HEK293 (cell line): ENCODE data around the gene KIF23.

ENCODE experiments used
- OSR2 ChIP-seq: fragments of 450-650 bp; formaldehyde crosslinking; IDR thresholded peaks from 2 replicates; pipeline ENCODE4 v1.5.1; 2016; ENCODE audit warnings: missing biosample characterization, missing genetic modification characterization
- YY1 ChIP-seq: fragments of 450-650 bp; formaldehyde crosslinking; IDR thresholded peaks from 2 replicates; pipeline ENCODE4 v1.5.1; 2018; ENCODE audit warnings: missing biosample characterization, missing genetic modification characterization
- ZBTB8A ChIP-seq: fragments of 450-650 bp; formaldehyde crosslinking; IDR thresholded peaks from 2 replicates; pipeline ENCODE4 v1.5.1; 2016; ENCODE audit warnings: missing biosample characterization, missing genetic modification characterization
- ZNF169 ChIP-seq: fragments of 450-650 bp; formaldehyde crosslinking; IDR thresholded peaks from 2 replicates; pipeline ENCODE4 v1.5.1; 2016; ENCODE audit warnings: missing biosample characterization, missing genetic modification characterization
- ZNF335 ChIP-seq: fragments of 450-650 bp; formaldehyde crosslinking; conservative IDR thresholded peaks from 2 replicates; pipeline ENCODE4 v1.5.1; 2016; ENCODE audit warnings: missing biosample characterization, missing genetic modification characterization
- ZNF555 ChIP-seq: fragments of 450-650 bp; formaldehyde crosslinking; conservative IDR thresholded peaks from 2 replicates; pipeline ENCODE4 v1.5.1; 2017; ENCODE audit warnings: missing biosample characterization, mild to moderate bottlenecking, missing genetic modification characterization, inconsistent platforms
- ZNF658 ChIP-seq: fragments of 450-650 bp; formaldehyde crosslinking; IDR thresholded peaks from 2 replicates; pipeline ENCODE4; 2016; ENCODE audit warnings: missing biosample characterization, missing genetic modification characterization
- TF ChIP-seq, protein P1 (sequence below): sonication (generic); formaldehyde crosslinking; IDR thresholded peaks from 2 replicates; pipeline ENCODE4 v1.8.1; 2022; ENCODE audit warnings: mild to moderate bottlenecking, moderate library complexity, missing genetic modification reagents
- TF ChIP-seq, protein P2 (sequence below): fragments of 450-650 bp; formaldehyde crosslinking; IDR thresholded peaks from 2 replicates; pipeline ENCODE4 v1.5.1; 2016; ENCODE audit warnings: missing biosample characterization, missing genetic modification characterization
- TF ChIP-seq, protein P3 (sequence below): fragments of 450-650 bp; formaldehyde crosslinking; IDR thresholded peaks from 2 replicates; pipeline ENCODE4 v1.5.1; 2016; ENCODE audit warnings: missing biosample characterization, missing genetic modification characterization
- TF ChIP-seq, protein P4 (sequence below): fragments of 450-650 bp; formaldehyde crosslinking; IDR thresholded peaks from 2 replicates; pipeline ENCODE4 v1.5.1; 2016; ENCODE audit warnings: missing biosample characterization, missing genetic modification characterization
- TF ChIP-seq, protein P5 (sequence below): fragments of 450-650 bp; formaldehyde crosslinking; IDR thresholded peaks from 2 replicates; pipeline ENCODE4 v1.5.1; 2016; ENCODE audit warnings: missing biosample characterization, missing genetic modification characterization
- TF ChIP-seq, protein P6 (sequence below): fragments of 450-650 bp; formaldehyde crosslinking; IDR thresholded peaks from 2 replicates; pipeline ENCODE4 v1.5.1; 2017; ENCODE audit warnings: missing biosample characterization, missing genetic modification characterization

DNA sequence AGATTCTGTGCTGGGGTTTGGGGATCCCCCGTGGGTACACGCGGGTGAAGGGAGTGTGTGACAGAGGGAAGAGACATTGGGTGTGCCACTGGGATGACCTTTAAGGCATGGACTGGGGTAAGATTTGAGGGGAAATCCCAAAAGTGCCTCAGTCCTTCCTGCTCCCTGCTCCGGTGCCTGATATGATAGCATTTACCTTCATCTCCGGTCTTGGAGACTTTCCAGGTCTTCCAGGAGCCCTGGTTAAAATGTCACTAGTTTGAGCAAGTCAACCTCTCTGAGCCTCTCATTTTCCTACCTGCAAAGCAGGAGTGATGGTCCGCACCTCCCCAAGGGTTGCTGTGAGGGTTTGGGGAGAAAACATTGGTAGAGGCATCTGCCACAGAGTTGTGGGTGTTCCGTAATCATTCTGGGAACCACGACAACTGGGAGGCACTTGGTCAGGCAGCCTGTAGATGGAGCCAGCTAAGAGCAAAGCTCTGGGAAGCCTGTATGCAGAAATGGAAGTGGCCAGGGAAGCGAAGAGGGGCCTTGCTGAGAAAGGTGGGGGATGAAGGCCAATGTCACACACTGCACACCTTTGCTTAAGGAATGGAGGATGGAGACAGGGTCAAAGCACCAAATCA lies 33.9 kb upstream of the KIF23 start:
- TF ChIP-seq, protein P1, sequence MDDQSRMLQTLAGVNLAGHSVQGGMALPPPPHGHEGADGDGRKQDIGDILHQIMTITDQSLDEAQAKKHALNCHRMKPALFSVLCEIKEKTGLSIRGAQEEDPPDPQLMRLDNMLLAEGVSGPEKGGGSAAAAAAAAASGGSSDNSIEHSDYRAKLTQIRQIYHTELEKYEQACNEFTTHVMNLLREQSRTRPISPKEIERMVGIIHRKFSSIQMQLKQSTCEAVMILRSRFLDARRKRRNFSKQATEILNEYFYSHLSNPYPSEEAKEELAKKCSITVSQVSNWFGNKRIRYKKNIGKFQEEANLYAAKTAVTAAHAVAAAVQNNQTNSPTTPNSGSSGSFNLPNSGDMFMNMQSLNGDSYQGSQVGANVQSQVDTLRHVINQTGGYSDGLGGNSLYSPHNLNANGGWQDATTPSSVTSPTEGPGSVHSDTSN (CRISPR knock-in tag), result no peak
- TF ChIP-seq, protein P2, sequence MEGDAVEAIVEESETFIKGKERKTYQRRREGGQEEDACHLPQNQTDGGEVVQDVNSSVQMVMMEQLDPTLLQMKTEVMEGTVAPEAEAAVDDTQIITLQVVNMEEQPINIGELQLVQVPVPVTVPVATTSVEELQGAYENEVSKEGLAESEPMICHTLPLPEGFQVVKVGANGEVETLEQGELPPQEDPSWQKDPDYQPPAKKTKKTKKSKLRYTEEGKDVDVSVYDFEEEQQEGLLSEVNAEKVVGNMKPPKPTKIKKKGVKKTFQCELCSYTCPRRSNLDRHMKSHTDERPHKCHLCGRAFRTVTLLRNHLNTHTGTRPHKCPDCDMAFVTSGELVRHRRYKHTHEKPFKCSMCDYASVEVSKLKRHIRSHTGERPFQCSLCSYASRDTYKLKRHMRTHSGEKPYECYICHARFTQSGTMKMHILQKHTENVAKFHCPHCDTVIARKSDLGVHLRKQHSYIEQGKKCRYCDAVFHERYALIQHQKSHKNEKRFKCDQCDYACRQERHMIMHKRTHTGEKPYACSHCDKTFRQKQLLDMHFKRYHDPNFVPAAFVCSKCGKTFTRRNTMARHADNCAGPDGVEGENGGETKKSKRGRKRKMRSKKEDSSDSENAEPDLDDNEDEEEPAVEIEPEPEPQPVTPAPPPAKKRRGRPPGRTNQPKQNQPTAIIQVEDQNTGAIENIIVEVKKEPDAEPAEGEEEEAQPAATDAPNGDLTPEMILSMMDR, result peak; percentile 31
- TF ChIP-seq, protein P3, sequence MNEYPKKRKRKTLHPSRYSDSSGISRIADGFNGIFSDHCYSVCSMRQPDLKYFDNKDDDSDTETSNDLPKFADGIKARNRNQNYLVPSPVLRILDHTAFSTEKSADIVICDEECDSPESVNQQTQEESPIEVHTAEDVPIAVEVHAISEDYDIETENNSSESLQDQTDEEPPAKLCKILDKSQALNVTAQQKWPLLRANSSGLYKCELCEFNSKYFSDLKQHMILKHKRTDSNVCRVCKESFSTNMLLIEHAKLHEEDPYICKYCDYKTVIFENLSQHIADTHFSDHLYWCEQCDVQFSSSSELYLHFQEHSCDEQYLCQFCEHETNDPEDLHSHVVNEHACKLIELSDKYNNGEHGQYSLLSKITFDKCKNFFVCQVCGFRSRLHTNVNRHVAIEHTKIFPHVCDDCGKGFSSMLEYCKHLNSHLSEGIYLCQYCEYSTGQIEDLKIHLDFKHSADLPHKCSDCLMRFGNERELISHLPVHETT (tag by site-specific recombination), result no peak
- TF ChIP-seq ZNF658 (tag by site-specific recombination) (no peak), ZNF555 (tag by site-specific recombination) (no peak), ZNF169 (tag by site-specific recombination) (no peak), ZBTB8A (tag by site-specific recombination) (no peak), OSR2 (tag by site-specific recombination) (no peak), YY1 (no peak), ZNF335 (tag by site-specific recombination) (no peak)
- TF ChIP-seq, protein P4, sequence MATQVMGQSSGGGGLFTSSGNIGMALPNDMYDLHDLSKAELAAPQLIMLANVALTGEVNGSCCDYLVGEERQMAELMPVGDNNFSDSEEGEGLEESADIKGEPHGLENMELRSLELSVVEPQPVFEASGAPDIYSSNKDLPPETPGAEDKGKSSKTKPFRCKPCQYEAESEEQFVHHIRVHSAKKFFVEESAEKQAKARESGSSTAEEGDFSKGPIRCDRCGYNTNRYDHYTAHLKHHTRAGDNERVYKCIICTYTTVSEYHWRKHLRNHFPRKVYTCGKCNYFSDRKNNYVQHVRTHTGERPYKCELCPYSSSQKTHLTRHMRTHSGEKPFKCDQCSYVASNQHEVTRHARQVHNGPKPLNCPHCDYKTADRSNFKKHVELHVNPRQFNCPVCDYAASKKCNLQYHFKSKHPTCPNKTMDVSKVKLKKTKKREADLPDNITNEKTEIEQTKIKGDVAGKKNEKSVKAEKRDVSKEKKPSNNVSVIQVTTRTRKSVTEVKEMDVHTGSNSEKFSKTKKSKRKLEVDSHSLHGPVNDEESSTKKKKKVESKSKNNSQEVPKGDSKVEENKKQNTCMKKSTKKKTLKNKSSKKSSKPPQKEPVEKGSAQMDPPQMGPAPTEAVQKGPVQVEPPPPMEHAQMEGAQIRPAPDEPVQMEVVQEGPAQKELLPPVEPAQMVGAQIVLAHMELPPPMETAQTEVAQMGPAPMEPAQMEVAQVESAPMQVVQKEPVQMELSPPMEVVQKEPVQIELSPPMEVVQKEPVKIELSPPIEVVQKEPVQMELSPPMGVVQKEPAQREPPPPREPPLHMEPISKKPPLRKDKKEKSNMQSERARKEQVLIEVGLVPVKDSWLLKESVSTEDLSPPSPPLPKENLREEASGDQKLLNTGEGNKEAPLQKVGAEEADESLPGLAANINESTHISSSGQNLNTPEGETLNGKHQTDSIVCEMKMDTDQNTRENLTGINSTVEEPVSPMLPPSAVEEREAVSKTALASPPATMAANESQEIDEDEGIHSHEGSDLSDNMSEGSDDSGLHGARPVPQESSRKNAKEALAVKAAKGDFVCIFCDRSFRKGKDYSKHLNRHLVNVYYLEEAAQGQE (tag by site-specific recombination), result no peak
- TF ChIP-seq, protein P5, sequence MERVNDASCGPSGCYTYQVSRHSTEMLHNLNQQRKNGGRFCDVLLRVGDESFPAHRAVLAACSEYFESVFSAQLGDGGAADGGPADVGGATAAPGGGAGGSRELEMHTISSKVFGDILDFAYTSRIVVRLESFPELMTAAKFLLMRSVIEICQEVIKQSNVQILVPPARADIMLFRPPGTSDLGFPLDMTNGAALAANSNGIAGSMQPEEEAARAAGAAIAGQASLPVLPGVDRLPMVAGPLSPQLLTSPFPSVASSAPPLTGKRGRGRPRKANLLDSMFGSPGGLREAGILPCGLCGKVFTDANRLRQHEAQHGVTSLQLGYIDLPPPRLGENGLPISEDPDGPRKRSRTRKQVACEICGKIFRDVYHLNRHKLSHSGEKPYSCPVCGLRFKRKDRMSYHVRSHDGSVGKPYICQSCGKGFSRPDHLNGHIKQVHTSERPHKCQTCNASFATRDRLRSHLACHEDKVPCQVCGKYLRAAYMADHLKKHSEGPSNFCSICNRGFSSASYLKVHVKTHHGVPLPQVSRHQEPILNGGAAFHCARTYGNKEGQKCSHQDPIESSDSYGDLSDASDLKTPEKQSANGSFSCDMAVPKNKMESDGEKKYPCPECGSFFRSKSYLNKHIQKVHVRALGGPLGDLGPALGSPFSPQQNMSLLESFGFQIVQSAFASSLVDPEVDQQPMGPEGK (tag by site-specific recombination), result no peak
- TF ChIP-seq, protein P6, sequence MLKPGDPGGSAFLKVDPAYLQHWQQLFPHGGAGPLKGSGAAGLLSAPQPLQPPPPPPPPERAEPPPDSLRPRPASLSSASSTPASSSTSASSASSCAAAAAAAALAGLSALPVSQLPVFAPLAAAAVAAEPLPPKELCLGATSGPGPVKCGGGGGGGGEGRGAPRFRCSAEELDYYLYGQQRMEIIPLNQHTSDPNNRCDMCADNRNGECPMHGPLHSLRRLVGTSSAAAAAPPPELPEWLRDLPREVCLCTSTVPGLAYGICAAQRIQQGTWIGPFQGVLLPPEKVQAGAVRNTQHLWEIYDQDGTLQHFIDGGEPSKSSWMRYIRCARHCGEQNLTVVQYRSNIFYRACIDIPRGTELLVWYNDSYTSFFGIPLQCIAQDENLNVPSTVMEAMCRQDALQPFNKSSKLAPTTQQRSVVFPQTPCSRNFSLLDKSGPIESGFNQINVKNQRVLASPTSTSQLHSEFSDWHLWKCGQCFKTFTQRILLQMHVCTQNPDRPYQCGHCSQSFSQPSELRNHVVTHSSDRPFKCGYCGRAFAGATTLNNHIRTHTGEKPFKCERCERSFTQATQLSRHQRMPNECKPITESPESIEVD (tag by site-specific recombination), result no peak
